ENCODE data around the gene WFDC9. TPM values are rescaled to one million over a fixed set of nuclear protein-coding genes. Genes with fewer than 3 reads are reported as not detected.

The WFDC9 gene
- polyA plus RNA-seq, 1 donor (not counting 4 experiments of a cell fraction or from before 2014, with no cell fraction given), result not detected

DNA sequence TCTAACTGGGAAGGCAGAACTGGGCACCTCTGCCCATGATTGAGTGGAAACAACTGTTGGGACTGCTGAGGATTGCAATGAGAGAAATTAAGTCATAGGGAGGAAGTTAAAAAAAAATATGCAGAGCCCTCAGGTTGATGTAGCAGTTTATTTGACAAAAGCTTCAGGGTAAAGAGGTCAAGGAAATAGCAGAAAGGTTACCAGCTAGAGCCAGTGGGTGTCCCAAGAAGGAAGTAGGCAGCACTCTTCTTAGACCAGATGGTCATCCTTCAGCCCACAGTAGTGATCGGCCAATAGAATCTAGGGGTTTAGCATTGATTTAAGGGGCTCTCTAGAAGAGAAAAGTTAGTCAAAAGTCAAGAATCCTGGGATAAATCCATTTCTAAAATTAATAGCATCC lies 23.3 kb downstream of the WFDC9 start:
- dilution Hi-C loops (cut with MboI; ENCODE audit: extremely low pct_ligation_motif_present, low sequenced_read_pairs), result no loop called here
- Histone ChIP-seq H4K20me1 (ENCODE audit: control insufficient read depth, extremely low read depth, insufficient read depth, low read length) (no peaks in the 10 kb centered on the region), H3K9ac (ENCODE audit: control insufficient read depth, extremely low read depth, insufficient read depth, low read length) (no peak overlapping the region), H3K36me3 (ENCODE audit: control insufficient read depth in 2 of 2, extremely low read depth in 1 of 2, insufficient read depth in 2 of 2, low read length in 2 of 2) (no peaks in the 10 kb centered on the region), H3K4me3 (ENCODE audit: control insufficient read depth in 2 of 3, extremely low read depth in 1 of 3, insufficient read depth in 2 of 3, low read depth in 1 of 3, low read length in 3 of 3) (no peak overlapping the region), H3K9me3 (ENCODE audit: control insufficient read depth, low read depth, low read length) (peaks cover 6% of the 10 kb centered on the region), H2AFZ (ENCODE audit: control insufficient read depth, low read length) (no peak overlapping the region), H3K27me3 (ENCODE audit: control insufficient read depth, extremely low read depth, insufficient read depth, low read length) (no peaks in the 10 kb centered on the region), H3K27ac (ENCODE audit: control insufficient read depth, insufficient read depth, low read length) (no peak overlapping the region), H3K79me2 (ENCODE audit: control insufficient read depth, insufficient read depth, low read length) (no peaks in the 10 kb centered on the region), H3K9me1 (ENCODE audit: control insufficient read depth, extremely low read depth, insufficient read depth, low read length) (no peaks in the 10 kb centered on the region), H3K4me1 (ENCODE audit: control insufficient read depth, extremely low read depth, insufficient read depth, low read length) (peaks cover 19% of the 10 kb centered on the region), H3K4me2 (ENCODE audit: control insufficient read depth, extremely low read depth, insufficient read depth, low read depth, low read length) (no peak overlapping the region)
- TF ChIP-seq, protein P1, sequence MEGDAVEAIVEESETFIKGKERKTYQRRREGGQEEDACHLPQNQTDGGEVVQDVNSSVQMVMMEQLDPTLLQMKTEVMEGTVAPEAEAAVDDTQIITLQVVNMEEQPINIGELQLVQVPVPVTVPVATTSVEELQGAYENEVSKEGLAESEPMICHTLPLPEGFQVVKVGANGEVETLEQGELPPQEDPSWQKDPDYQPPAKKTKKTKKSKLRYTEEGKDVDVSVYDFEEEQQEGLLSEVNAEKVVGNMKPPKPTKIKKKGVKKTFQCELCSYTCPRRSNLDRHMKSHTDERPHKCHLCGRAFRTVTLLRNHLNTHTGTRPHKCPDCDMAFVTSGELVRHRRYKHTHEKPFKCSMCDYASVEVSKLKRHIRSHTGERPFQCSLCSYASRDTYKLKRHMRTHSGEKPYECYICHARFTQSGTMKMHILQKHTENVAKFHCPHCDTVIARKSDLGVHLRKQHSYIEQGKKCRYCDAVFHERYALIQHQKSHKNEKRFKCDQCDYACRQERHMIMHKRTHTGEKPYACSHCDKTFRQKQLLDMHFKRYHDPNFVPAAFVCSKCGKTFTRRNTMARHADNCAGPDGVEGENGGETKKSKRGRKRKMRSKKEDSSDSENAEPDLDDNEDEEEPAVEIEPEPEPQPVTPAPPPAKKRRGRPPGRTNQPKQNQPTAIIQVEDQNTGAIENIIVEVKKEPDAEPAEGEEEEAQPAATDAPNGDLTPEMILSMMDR (optimal IDR thresholded peaks at IDR 0.05 in 1 of 3, IDR thresholded peaks at IDR 0.05 in 1 of 3, conservative IDR thresholded peaks at IDR 0.05 in 1 of 3; ENCODE audit: extremely low read depth in 1 of 3, insufficient read depth in 2 of 3, low read length in 3 of 3), result no peak
- no peak for TF ChIP-seq EZH2 (IDR thresholded peaks at IDR 0.05; ENCODE audit: low read length)
- FAIRE-seq (no peak), DNase-seq (ENCODE audit: low read depth, low spot score) (no peak)

DNA sequence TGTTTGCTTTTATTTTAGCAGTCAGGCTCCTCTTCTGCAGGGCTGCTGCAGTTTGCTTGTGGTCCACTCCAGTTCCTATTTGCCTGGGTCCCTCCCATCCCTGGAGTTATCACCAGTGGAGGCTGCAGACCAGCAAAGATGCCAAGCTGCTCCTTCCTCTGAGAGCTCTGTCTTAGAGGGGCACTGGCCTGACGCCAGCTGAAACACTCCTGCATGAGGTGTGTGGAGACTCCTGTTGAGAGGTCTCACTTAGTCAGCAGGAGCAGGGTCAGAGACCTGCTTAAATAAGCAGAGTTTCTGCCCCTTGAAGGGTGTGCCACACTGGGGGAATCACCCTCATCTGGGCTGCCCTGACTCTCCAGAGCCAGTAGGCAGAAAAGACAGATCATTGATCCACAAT lies 35.8 kb downstream of the WFDC9 start:
- Histone ChIP-seq H3K79me2 (ENCODE audit: control insufficient read depth, insufficient read depth, low read length) (no peaks in the 10 kb centered on the region), H3K4me3 (ENCODE audit: control insufficient read depth in 2 of 3, extremely low read depth in 1 of 3, insufficient read depth in 2 of 3, low read depth in 1 of 3, low read length in 3 of 3) (no peak overlapping the region), H3K9me1 (ENCODE audit: control insufficient read depth, extremely low read depth, insufficient read depth, low read length) (no peaks in the 10 kb centered on the region), H4K20me1 (ENCODE audit: control insufficient read depth, extremely low read depth, insufficient read depth, low read length) (no peaks in the 10 kb centered on the region), H3K4me1 (ENCODE audit: control insufficient read depth, extremely low read depth, insufficient read depth, low read length) (no peaks in the 10 kb centered on the region), H3K27me3 (ENCODE audit: control insufficient read depth, extremely low read depth, insufficient read depth, low read length) (peaks cover 21% of the 10 kb centered on the region), H3K4me2 (ENCODE audit: control insufficient read depth, extremely low read depth, insufficient read depth, low read depth, low read length) (no peak overlapping the region), H3K9ac (ENCODE audit: control insufficient read depth, extremely low read depth, insufficient read depth, low read length) (no peak overlapping the region), H3K27ac (ENCODE audit: control insufficient read depth, insufficient read depth, low read length) (no peak overlapping the region), H3K9me3 (ENCODE audit: control insufficient read depth, low read depth, low read length) (no peaks in the 10 kb centered on the region), H3K36me3 (ENCODE audit: control insufficient read depth in 2 of 2, extremely low read depth in 1 of 2, insufficient read depth in 2 of 2, low read length in 2 of 2) (no peaks in the 10 kb centered on the region), H2AFZ (ENCODE audit: control insufficient read depth, low read length) (no peak overlapping the region)
- TF ChIP-seq, protein P1 (optimal IDR thresholded peaks at IDR 0.05 in 1 of 3, IDR thresholded peaks at IDR 0.05 in 1 of 3, conservative IDR thresholded peaks at IDR 0.05 in 1 of 3; ENCODE audit: extremely low read depth in 1 of 3, insufficient read depth in 2 of 3, low read length in 3 of 3), result no peak
- no peak for TF ChIP-seq EZH2 (IDR thresholded peaks at IDR 0.05; ENCODE audit: low read length)
- dilution Hi-C loops (cut with MboI; ENCODE audit: extremely low pct_ligation_motif_present, low sequenced_read_pairs), result no loop called here
- no peak for FAIRE-seq
- DNase-seq (ENCODE audit: low read depth, low spot score), result no peak

All from keratinocyte (primary cell).